Activated CD4-positive, alpha-beta memory T cell treated with anti-CD3 and anti-CD28 coated beads, Interleukin-2, amount 10 ng/mL, durations not matched to agents 7 days and 5 days (primary cell): ENCODE results near the gene WDFY2. TPM values are rescaled to one million over a fixed set of nuclear protein-coding genes. Genes with fewer than 3 reads are reported as not detected.
"Not testable (repeated sequence)": the region's sequence is repeated elsewhere in the genome, so short reads cannot be mapped to it uniquely, and the experiment has no call there.

Experiments
- CTCF ChIA-PET: fragments of 350-600 bp; sonication (Branson Sonifier 250); formaldehyde crosslinking; loops from one replicate; lab custom pipeline; 2021; ENCODE audit warnings: antibody characterized with exemption, inconsistent platforms; lab: Charles Lee
- POLR2A ChIA-PET: fragments of 350-600 bp; sonication (Branson Sonifier 250); formaldehyde crosslinking; loops from one replicate; lab custom pipeline; 2021; ENCODE audit warnings: antibody characterized with exemption; lab: Charles Lee
- DNase-seq: peaks from one replicate; pipeline ENCODE4 v3.0.0-alpha.2; 2020
- H3K27ac Mint-ChIP-seq: one replicate; pipeline ENCODE4 v1.8.0; 2021; ENCODE audit warnings: mild to moderate bottlenecking, mixed read lengths
- H3K27me3 Mint-ChIP-seq: one replicate; pipeline ENCODE4 v1.8.0; 2021; ENCODE audit warnings: mixed read lengths
- H3K36me3 Mint-ChIP-seq: one replicate; pipeline ENCODE4 v1.8.0; 2021; ENCODE audit warnings: low read depth, mixed read lengths
- H3K4me1 Mint-ChIP-seq: one replicate; pipeline ENCODE4 v1.8.0; 2021; ENCODE audit warnings: mixed read lengths
- H3K4me3 Mint-ChIP-seq: one replicate; pipeline ENCODE4 v1.8.0; 2021; ENCODE audit warnings: mild to moderate bottlenecking, mixed read lengths
- H3K9me3 Mint-ChIP-seq: one replicate; pipeline ENCODE4 v1.8.0; 2021; ENCODE audit warnings: mixed read lengths
- total RNA-seq, 2 experiments: library from RNA; stranded (reverse); gene quantifications; one replicate each; pipeline ENCODE4 v1.2.3, GENCODE V29; 2021

WDFY2 gene
- total RNA-seq, 2 experiments from 2014 or later: 12.2 to 14.1 TPM

GRCh38 chr13:51552027-51552426, 32.2 kb upstream of the WDFY2 start:
- H3K9me3 Mint-ChIP-seq: peaks cover 2% of the 10 kb centered on the region
- H3K4me1 Mint-ChIP-seq: peaks cover 13% of the 10 kb centered on the region
- ChIA-PET CTCF (interaction anchor here (1.1 kb wide), 1 partner anchor 12 kb away, joined by 6 read pairs; no protein-coding TSS in a partner anchor), POLR2A (interaction anchor here (1.2 kb wide), 1 partner anchor 98 kb away, joined by 5 read pairs; no protein-coding TSS in a partner anchor)
- no peak overlapping the region for H3K27ac Mint-ChIP-seq
- no peak for DNase-seq
- H3K36me3 Mint-ChIP-seq: no peaks in the 10 kb centered on the region
- peaks cover 6% of the 10 kb centered on the region for H3K27me3 Mint-ChIP-seq
- H3K4me3 Mint-ChIP-seq: no peak overlapping the region

DNA sequence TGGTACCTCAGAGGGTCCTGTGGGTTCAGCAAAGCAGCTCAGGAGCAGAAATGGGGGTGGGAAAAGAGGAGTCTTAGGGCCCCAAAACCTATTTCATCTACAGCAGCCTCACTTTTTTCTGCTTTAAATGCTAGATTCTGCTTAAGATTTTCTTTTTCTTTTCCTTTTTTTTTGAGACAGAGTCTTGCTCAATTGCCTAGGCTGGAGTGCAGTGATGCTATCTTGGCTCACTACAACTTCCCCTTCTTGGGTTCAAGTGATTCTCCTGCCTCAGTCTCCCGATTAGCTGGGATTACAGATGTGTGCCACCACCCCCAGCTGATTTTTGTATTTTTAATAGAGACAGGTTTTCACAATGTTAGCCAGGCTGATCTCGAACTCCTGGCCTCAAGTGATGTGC, 30.7 kb upstream of the WDFY2 start:
- Mint-ChIP-seq H3K27me3 (peaks cover 6% of the 10 kb centered on the region), H3K36me3 (no peaks in the 10 kb centered on the region), H3K4me3 (no peak overlapping the region), H3K4me1 (peaks cover 15% of the 10 kb centered on the region), H3K27ac (no peak overlapping the region), H3K9me3 (peaks cover 2% of the 10 kb centered on the region)
- ChIA-PET CTCF (no interaction called here), POLR2A (no interaction called here)
- no peak for DNase-seq

GRCh38 chr13:51556740-51557139, 27.5 kb upstream of the WDFY2 start:
- POLR2A ChIA-PET: no interaction called here
- Mint-ChIP-seq H3K4me1 (peaks cover 30% of the 10 kb centered on the region), H3K27ac (no peak overlapping the region), H3K27me3 (peaks cover 6% of the 10 kb centered on the region), H3K4me3 (no peak overlapping the region), H3K9me3 (peaks cover 4% of the 10 kb centered on the region), H3K36me3 (peaks cover 3% of the 10 kb centered on the region)
- DNase-seq: no peak
- CTCF ChIA-PET: no interaction called here

DNA sequence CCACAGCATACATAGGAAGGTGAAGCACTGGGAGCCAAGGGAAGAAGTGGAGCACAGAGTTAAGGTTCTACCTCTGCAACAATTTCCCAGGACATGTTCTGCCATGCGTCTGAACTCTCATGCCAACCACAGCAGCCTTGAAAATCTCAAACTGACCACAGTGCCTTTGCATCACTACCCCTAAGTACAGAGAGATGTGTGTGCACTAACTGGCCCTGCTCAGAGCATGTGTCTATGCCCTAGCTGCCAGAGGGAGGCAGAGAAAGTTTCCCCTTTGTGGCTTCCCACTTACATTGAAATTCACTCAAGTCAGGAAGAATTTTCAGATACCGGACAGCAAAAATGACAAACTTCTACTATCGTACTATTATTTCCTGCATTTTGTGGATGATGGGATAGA, 26.8 kb upstream of the WDFY2 start:
- POLR2A ChIA-PET: no interaction called here
- peaks cover 3% of the 10 kb centered on the region for H3K36me3 Mint-ChIP-seq
- H3K4me1 Mint-ChIP-seq: peaks cover 34% of the 10 kb centered on the region
- no peak for DNase-seq
- peaks cover 4% of the 10 kb centered on the region for H3K9me3 Mint-ChIP-seq
- peaks cover 6% of the 10 kb centered on the region for H3K27me3 Mint-ChIP-seq
- CTCF ChIA-PET: no interaction called here
- no peak overlapping the region for H3K27ac Mint-ChIP-seq
- no peak overlapping the region for H3K4me3 Mint-ChIP-seq

DNA sequence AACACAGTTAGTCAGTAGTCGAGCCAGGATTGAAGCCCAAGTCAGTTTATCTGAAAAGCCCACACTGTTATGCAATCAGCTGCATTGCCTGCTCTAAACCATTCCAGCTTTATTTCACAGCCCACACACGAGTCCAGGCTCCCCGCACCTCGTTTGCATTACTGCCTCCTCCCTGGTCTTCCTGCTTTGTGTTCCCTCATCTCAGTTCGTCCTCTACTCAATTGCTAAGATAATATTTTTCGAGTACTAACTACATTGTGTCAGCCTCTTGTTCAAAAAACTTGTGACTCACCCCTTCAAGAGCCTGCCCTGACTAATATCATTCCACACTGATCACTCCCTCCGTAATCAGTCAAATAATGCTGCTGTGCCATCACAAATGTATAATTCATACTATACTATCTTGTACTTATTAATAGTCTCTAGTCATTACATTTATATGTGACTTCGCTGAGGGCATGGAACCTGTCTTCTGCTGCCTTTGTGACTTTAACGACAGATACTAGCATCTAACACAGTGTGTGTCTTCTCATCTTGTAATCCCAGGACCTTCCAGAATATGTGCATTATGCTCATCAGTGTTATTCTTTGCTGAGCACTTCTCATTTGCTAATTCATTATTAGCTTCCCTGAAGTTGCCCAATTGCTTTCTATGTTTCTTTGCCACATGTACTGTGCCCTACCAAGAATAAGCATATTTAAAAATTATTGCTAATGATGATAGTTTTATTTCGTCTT, 26.2 kb upstream of the WDFY2 start:
- Mint-ChIP-seq H3K36me3 (peaks cover 3% of the 10 kb centered on the region), H3K27me3 (peaks cover 6% of the 10 kb centered on the region), H3K4me3 (no peak overlapping the region), H3K27ac (no peak overlapping the region), H3K9me3 (peaks cover 4% of the 10 kb centered on the region), H3K4me1 (peaks cover 38% of the 10 kb centered on the region)
- ChIA-PET POLR2A (no interaction called here), CTCF (no interaction called here)
- no peak for DNase-seq

DNA sequence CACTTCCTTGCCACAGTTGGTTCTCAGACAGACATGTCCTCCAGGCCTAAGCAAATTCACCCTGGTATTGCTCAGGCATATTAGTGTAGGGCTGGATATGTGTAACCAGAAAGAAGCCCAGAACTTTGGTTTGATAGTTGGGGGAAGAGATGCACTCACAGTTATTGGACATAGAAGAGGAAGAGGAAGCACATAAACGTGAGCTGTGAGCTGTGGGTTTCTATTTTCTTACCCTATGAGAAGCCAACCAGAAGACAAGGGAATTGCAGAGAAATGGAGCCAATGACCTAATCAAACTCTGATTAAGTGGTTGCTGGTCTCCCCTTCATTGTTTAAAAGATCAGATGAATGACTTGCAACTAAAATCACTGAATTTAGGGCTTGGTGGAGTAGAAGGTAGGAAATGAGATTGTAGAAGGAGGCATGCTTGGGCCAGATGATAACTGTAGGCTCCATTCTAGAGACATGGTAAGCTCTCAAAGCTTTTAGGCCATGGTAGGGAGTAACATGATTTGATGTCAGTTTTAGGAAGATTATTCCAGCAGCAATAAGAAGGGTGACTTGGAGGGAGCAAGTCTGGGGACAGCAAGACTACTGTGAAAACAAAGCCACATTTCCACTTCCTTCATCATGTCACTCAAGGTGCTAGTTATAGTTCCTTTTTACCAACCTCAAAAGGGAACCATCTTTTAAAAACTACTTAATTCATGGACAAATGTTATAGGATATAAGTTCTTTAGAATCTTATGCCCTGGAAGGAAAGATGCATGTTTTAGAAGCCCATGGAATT, 24.1 kb upstream of the WDFY2 start:
- H3K9me3 Mint-ChIP-seq: peaks cover 3% of the 10 kb centered on the region
- peak overlapping the region; percentile 49 for H3K27ac Mint-ChIP-seq
- peaks cover under 1% of the 10 kb centered on the region for H3K27me3 Mint-ChIP-seq
- CTCF ChIA-PET: no interaction called here
- no peak overlapping the region for H3K4me3 Mint-ChIP-seq
- POLR2A ChIA-PET: interaction anchor here (1.6 kb wide), 1 partner anchor 23 kb away, joined by 4 read pairs; no protein-coding TSS in a partner anchor
- H3K4me1 Mint-ChIP-seq: peaks cover 40% of the 10 kb centered on the region
- H3K36me3 Mint-ChIP-seq: peaks cover 3% of the 10 kb centered on the region
- DNase-seq: no peak

- Mint-ChIP-seq H3K27me3 (no peaks in the 10 kb centered on the region), H3K27ac (peak overlapping the region; percentile 2), H3K9me3 (peaks cover 5% of the 10 kb centered on the region), H3K36me3 (peaks cover 3% of the 10 kb centered on the region), H3K4me3 (no peak overlapping the region), H3K4me1 (peaks cover 40% of the 10 kb centered on the region)
- ChIA-PET CTCF (no interaction called here), POLR2A (interaction anchor here (0.9 to 1.0 kb wide), 3 partner anchors 28 to 109 kb away, joined by 3 read pairs; partner anchors contain the start of gene INTS6)
- DNase-seq: peak; percentile 23
Observed at GRCh38 chr13:51562011-51562671, 22.1 kb upstream of the WDFY2 start.

- DNase-seq: no peak
- Mint-ChIP-seq H3K9me3 (peaks cover 3% of the 10 kb centered on the region), H3K27ac (no peak overlapping the region), H3K27me3 (no peaks in the 10 kb centered on the region), H3K4me1 (peaks cover 35% of the 10 kb centered on the region), H3K36me3 (peaks cover 3% of the 10 kb centered on the region), H3K4me3 (no peak overlapping the region)
- CTCF ChIA-PET: no interaction called here
- POLR2A ChIA-PET: interaction anchor here (0.6 kb wide), 1 partner anchor 30 kb away, joined by 3 read pairs; no protein-coding TSS in a partner anchor
Observed at GRCh38 chr13:51564252-51564651, 20.0 kb upstream of the WDFY2 start.

GRCh38 chr13:51564671-51565070, 19.6 kb upstream of the WDFY2 start:
- POLR2A ChIA-PET: no interaction called here
- CTCF ChIA-PET: no interaction called here
- DNase-seq: no peak
- peaks cover 2% of the 10 kb centered on the region for H3K27me3 Mint-ChIP-seq
- peaks cover 3% of the 10 kb centered on the region for H3K9me3 Mint-ChIP-seq
- peaks cover 34% of the 10 kb centered on the region for H3K4me1 Mint-ChIP-seq
- H3K27ac Mint-ChIP-seq: no peak overlapping the region
- H3K4me3 Mint-ChIP-seq: no peak overlapping the region
- peaks cover 3% of the 10 kb centered on the region for H3K36me3 Mint-ChIP-seq

DNA sequence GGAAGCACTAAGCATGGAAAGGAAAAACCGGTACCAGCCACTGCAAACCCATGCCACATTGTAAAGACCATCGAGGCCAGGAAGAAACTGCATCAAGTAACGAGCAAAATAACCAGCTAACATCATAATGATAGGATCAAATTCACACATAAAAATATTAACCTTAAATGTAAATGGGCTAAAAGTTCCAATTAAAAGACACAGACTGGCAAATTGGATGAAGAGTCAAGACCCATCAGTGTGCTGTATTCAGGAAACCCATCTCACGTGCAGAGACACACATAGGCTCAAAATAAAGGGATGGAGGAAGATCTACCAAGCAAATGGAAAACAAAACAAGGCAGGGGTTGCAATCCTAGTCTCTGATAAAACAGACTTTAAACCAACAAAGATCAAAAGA, 15.3 kb upstream of the WDFY2 start:
- H3K27ac Mint-ChIP-seq, CTCF ChIA-PET, DNase-seq, POLR2A ChIA-PET, H3K4me1 Mint-ChIP-seq, H3K9me3 Mint-ChIP-seq, H3K36me3 Mint-ChIP-seq, H3K4me3 Mint-ChIP-seq, H3K27me3 Mint-ChIP-seq: not testable (repeated sequence)

GRCh38 chr13:51576754-51577153, 7.5 kb upstream of the WDFY2 start:
- H3K4me1 Mint-ChIP-seq: peaks cover 4% of the 10 kb centered on the region
- no peaks in the 10 kb centered on the region for H3K36me3 Mint-ChIP-seq
- no peak overlapping the region for H3K4me3 Mint-ChIP-seq
- ChIA-PET CTCF (no interaction called here), POLR2A (no interaction called here)
- H3K27ac Mint-ChIP-seq: no peak overlapping the region
- H3K9me3 Mint-ChIP-seq: no peaks in the 10 kb centered on the region
- H3K27me3 Mint-ChIP-seq: peaks cover 23% of the 10 kb centered on the region
- no peak for DNase-seq

GRCh38 chr13:51577690-51578089, 6.6 kb upstream of the WDFY2 start:
- no peak overlapping the region for H3K4me3 Mint-ChIP-seq
- ChIA-PET CTCF (no interaction called here), POLR2A (no interaction called here)
- no peak overlapping the region for H3K27ac Mint-ChIP-seq
- no peaks in the 10 kb centered on the region for H3K9me3 Mint-ChIP-seq
- no peak for DNase-seq
- no peaks in the 10 kb centered on the region for H3K36me3 Mint-ChIP-seq
- H3K27me3 Mint-ChIP-seq: peaks cover 23% of the 10 kb centered on the region
- H3K4me1 Mint-ChIP-seq: peaks cover 6% of the 10 kb centered on the region

DNA sequence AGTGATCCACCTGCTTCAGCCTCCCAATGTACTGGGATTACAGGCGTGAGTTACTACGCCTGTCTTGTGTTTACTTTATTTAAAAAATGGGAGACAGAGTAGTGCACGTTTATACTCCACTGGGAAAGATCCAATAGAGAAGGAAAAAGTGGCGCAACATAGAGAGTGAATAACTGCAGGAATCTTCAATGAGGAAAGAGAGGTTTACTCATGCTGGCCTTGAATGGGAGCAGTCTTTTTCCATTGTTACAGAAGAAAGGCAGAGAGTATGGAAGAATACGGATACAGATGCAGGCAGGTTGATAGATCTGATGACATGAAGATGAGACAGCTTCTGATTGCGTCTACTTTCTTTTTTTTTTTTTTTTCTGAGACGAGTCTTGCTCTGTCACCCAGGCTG, 4.6 kb upstream of the WDFY2 start:
- Mint-ChIP-seq H3K36me3 (no peaks in the 10 kb centered on the region), H3K4me3 (no peak overlapping the region), H3K27ac (no peak overlapping the region), H3K27me3 (peaks cover 21% of the 10 kb centered on the region), H3K9me3 (no peaks in the 10 kb centered on the region), H3K4me1 (peaks cover 15% of the 10 kb centered on the region)
- CTCF ChIA-PET: no interaction called here
- no peak for DNase-seq
- POLR2A ChIA-PET: no interaction called here
